HCT116 (cell line): ENCODE measurements around the gene RMI1. TPM values are rescaled to one million over a fixed set of nuclear protein-coding genes. Genes with fewer than 3 reads are reported as not detected.

ENCODE experiments used
- ATAC-seq: fragments of 200-7000 bp; cut with Tn5 transposase; 2 replicates; pipeline ENCODE4 v1.9.1; 2020; ENCODE audit warnings: mild to moderate bottlenecking, moderate library complexity
- BruUV-seq: library from RNA; stranded (reverse); fragments of 400-500 nt; replicated peaks from 2 replicates; lab custom pipeline; 2021; lab: Mats Ljungman, UMichigan
- CTCF ChIA-PET: fragments of 300-600 bp; sonication (Branson Sonifier 250); formaldehyde crosslinking; loops from one replicate; lab custom pipeline; 2021; ENCODE audit warnings: antibody characterized with exemption; lab: Charles Lee
- POLR2A ChIA-PET: fragments of 300-600, 350-600 bp; sonication (Branson Sonifier 250); formaldehyde crosslinking; loops from one replicate; lab custom pipeline; 2021; ENCODE audit warnings: antibody characterized with exemption; lab: Charles Lee
- RAD21 ChIA-PET, 2 experiments: fragments of 300-600 bp; sonication (Branson Sonifier 250); formaldehyde crosslinking; loops; one replicate each; lab custom pipeline; 2023; ENCODE audit warnings: low total read pairs in 2 of 2; ENCODE audit not compliant: uncharacterized antibody in 2 of 2, unreplicated experiment in 2 of 2, low non-redundant PET in 1 of 2; lab: Charles Lee
- DNase-seq: peaks from one replicate; pipeline ENCODE4 v3.0.0-alpha.2; 2010; ENCODE audit warnings: low read depth, low spot score
- H2AFZ ChIP-seq: fragments of 200-600 bp; shearing (Covaris generic), sonication (generic); 2 replicates; pipeline ENCODE4 v1.6.1; 2017; ENCODE audit warnings: low read depth, mixed run types, mixed read lengths, antibody characterized with exemption, low read length; ENCODE audit not compliant: poor library complexity, severe bottlenecking
- H3K27ac ChIP-seq: 2 replicates; pipeline ENCODE4 v1.5.1; 2012; ENCODE audit warnings: low read depth, low read length
- H3K27me3 ChIP-seq: fragments of 200-600 bp; sonication (generic); 2 replicates; pipeline ENCODE4 v1.6.1; 2016; ENCODE audit warnings: mixed run types, low read length, mixed read lengths; ENCODE audit not compliant: insufficient read depth
- H3K36me3 ChIP-seq, 2 experiments: fragments of 200-500 bp in 1 of 2; fragments of 200-600 bp in 1 of 2; sonication (Bioruptor generic) in 1 of 2; sonication (generic) in 1 of 2; 2 replicates each; pipeline versions ENCODE4 v1.5.1 to v1.6.1; 2014 to 2016; ENCODE audit warnings: low read length in 2 of 2, inconsistent platforms in 1 of 2, mixed read lengths in 1 of 2, mixed run types in 1 of 2; ENCODE audit not compliant: insufficient read depth in 2 of 2, control insufficient read depth in 1 of 2
- H3K4me1 ChIP-seq, 2 experiments: fragments of 200-600 bp in 1 of 2; sonication (generic) in 1 of 2; 2 replicates each; pipeline versions ENCODE4 v1.5.1 to v1.6.1; 2012 to 2017; ENCODE audit warnings: low read length in 2 of 2, inconsistent platforms in 1 of 2, mild to moderate bottlenecking in 1 of 2, mixed read lengths in 1 of 2, mixed run types in 1 of 2, moderate library complexity in 1 of 2; ENCODE audit not compliant: insufficient read depth in 2 of 2, control insufficient read depth in 1 of 2
- H3K4me2 ChIP-seq: fragments of 200-600 bp; sonication (generic); 2 replicates; pipeline ENCODE4 v1.6.1; 2017; ENCODE audit warnings: mixed run types, low read length, mixed read lengths
- H3K4me3 ChIP-seq, 2 experiments: fragments of 200-600 bp in 1 of 2; sonication (generic) in 1 of 2; replicated peaks in 1 of 2; 2 replicates each; pipeline ENCODE4 v1.5.1; 2011 to 2016; ENCODE audit warnings: low read length in 2 of 2, control low read depth in 1 of 2, low read depth in 1 of 2, mild to moderate bottlenecking in 1 of 2, mixed read lengths in 1 of 2, mixed run types in 1 of 2
- H3K79me2 ChIP-seq: fragments of 200-600 bp; sonication (generic); 2 replicates; pipeline ENCODE4 v1.6.1; 2017; ENCODE audit warnings: mild to moderate bottlenecking, mixed run types, low read length, moderate library complexity, mixed read lengths; ENCODE audit not compliant: insufficient read depth
- H3K9ac ChIP-seq: fragments of 200-600 bp; sonication (generic); 2 replicates; pipeline ENCODE4 v1.6.1; 2016; ENCODE audit warnings: low read length, mixed read lengths
- H3K9me2 ChIP-seq: fragments of 200-600 bp; sonication (generic), shearing (Covaris generic); 2 replicates; pipeline ENCODE4 v1.6.1; 2017; ENCODE audit warnings: mixed run types, mild to moderate bottlenecking, moderate library complexity; ENCODE audit not compliant: insufficient read depth
- H3K9me3 ChIP-seq, 2 experiments: fragments of 200-500 bp in 1 of 2; fragments of 200-600 bp in 1 of 2; sonication (Bioruptor generic) in 1 of 2; sonication (generic) in 1 of 2; 2 replicates each; pipeline ENCODE4 v1.6.1; 2014 to 2017; ENCODE audit warnings: low read length in 2 of 2, mixed read lengths in 2 of 2, inconsistent platforms in 1 of 2, low read depth in 1 of 2, mild to moderate bottlenecking in 1 of 2, mixed run types in 1 of 2, moderate library complexity in 1 of 2; ENCODE audit not compliant: control insufficient read depth in 1 of 2, insufficient read depth in 1 of 2
- H4K20me1 ChIP-seq: fragments of 200-600 bp; sonication (generic), shearing (Covaris generic); 2 replicates; pipeline ENCODE4 v1.6.1; 2017; ENCODE audit warnings: mixed run types, mild to moderate bottlenecking, moderate library complexity; ENCODE audit not compliant: insufficient read depth
- EGR1 ChIP-seq: IDR thresholded peaks from 2 replicates; pipeline ENCODE4 v1.6.1; 2012; ENCODE audit warnings: low read depth
- JUND ChIP-seq: IDR thresholded peaks from 2 replicates; pipeline ENCODE4 v1.6.1; 2012
- POLR2AphosphoS5 ChIP-seq: IDR thresholded peaks from 2 replicates; pipeline ENCODE4 v1.6.1; 2011; ENCODE audit warnings: mild to moderate bottlenecking, low read depth, low read length, moderate library complexity
- SP1 ChIP-seq: IDR thresholded peaks from 2 replicates; pipeline ENCODE4 v1.6.1; 2012; ENCODE audit warnings: low read depth
- SRF ChIP-seq: IDR thresholded peaks from 2 replicates; pipeline ENCODE4 v1.6.1; 2012; ENCODE audit warnings: low read depth
- TCF7L2 ChIP-seq: IDR thresholded peaks from 2 replicates; pipeline ENCODE4 v1.7.0; 2011; ENCODE audit warnings: borderline replicate concordance, inconsistent platforms; ENCODE audit not compliant: insufficient read depth, insufficient read length; ENCODE audit errors: extremely low read depth
- ZNF274 ChIP-seq: fragments of 200-500 bp; sonication (Bioruptor generic); IDR thresholded peaks from 2 replicates; pipeline ENCODE4 v1.6.1; 2014; ENCODE audit warnings: mild to moderate bottlenecking, low read depth, low read length, inconsistent platforms
- intact Hi-C: fragments of 100-400 bp; cut with micrococcal nuclease; formaldehyde crosslinking; loops from 2 replicates; pipeline ENCODE4 v1.10.0; 2022
- total RNA-seq: library from RNA; stranded (reverse); gene quantifications from one replicate; pipeline ENCODE4 v1.2.1, GENCODE V29; 2021; ENCODE audit not compliant: unreplicated experiment

The RMI1 gene
- total RNA-seq, 1 experiment from 2014 or later = 26.8 TPM

- no peak for ATAC-seq
Observed at GRCh38 chr9:84000186-84000585, 19.6 kb downstream of the RMI1 start.

GRCh38 chr9:84001621-84002020, 21.0 kb downstream of the RMI1 start:
- Histone ChIP-seq H3K4me1 (no peaks in the 10 kb centered on the region), H3K9ac (no peak overlapping the region), H3K4me3 (no peak overlapping the region), H2AFZ (no peak overlapping the region), H3K9me2 (no peaks in the 10 kb centered on the region), H3K36me3 (peaks cover 5 to 15% of the 10 kb centered on the region in 2 experiments; a peak in 2 of 4 replicates), H3K4me2 (no peak overlapping the region), H3K27ac (no peak overlapping the region), H3K79me2 (peaks cover 19% of the 10 kb centered on the region), H3K27me3 (no peaks in the 10 kb centered on the region), H3K9me3 (no peaks in the 10 kb centered on the region)
- RAD21 ChIA-PET = no interaction called here
- DNase-seq (no peak), ATAC-seq (no peak)
- CTCF ChIA-PET = no interaction called here
- BruUV-seq = no TSS peak
- intact Hi-C loops = no loop called here
- POLR2A ChIA-PET = no interaction called here
- no peak for TF ChIP-seq SP1
- TF ChIP-seq POLR2AphosphoS5 = no peak
- no peak for TF ChIP-seq EGR1
- TF ChIP-seq, all 23 proteins: peak for 0
- no peaks in the 10 kb centered on the region for H4K20me1 ChIP-seq

More at GRCh38 chr9:84000186-84000585, 19.6 kb downstream of the RMI1 start:
- POLR2A ChIA-PET = no interaction called here
- TF ChIP-seq JUND (no peak), POLR2AphosphoS5 (no peak), EGR1 (no peak), SP1 (no peak), ZNF274 (no peak), TCF7L2 (no peak), SRF (no peak)
- TF ChIP-seq, all 23 proteins: peak for 0
- ChIA-PET CTCF (no interaction called here), RAD21 (no interaction called here)
- BruUV-seq = no TSS peak
- H4K20me1 ChIP-seq = no peaks in the 10 kb centered on the region
- intact Hi-C loops = no loop called here
- H3K79me2 ChIP-seq = peaks cover 31% of the 10 kb centered on the region
- no peak overlapping the region for H3K27ac ChIP-seq
- no peak for DNase-seq
- no peaks in the 10 kb centered on the region for H3K27me3 ChIP-seq
- H3K4me3 ChIP-seq = no peak overlapping the region
- H3K36me3 ChIP-seq = peaks cover 5 to 15% of the 10 kb centered on the region in 2 experiments; a peak in 2 of 4 replicates
- H3K9me3 ChIP-seq = no peaks in the 10 kb centered on the region
- H3K4me1 ChIP-seq = no peaks in the 10 kb centered on the region
- no peak overlapping the region for H3K9ac ChIP-seq
- H3K9me2 ChIP-seq = no peaks in the 10 kb centered on the region
- H2AFZ ChIP-seq = no peak overlapping the region
- no peak overlapping the region for H3K4me2 ChIP-seq
